Activated CD8-positive, alpha-beta T cell treated with anti-CD3 and anti-CD28 coated beads for 36 hours (primary cell): ENCODE measurements around the gene LYZL4. TPM values are rescaled to one million over a fixed set of nuclear protein-coding genes. Genes with fewer than 3 reads are reported as not detected.

Experiments
- ATAC-seq: fragments of 200-7000 bp; cut with Tn5 transposase; one replicate; pipeline ENCODE4 v1.10.0; 2021; ENCODE audit warnings: mild to moderate bottlenecking, moderate library complexity
- CTCF ChIA-PET: fragments of 350-600 bp; sonication (Branson Sonifier 250); formaldehyde crosslinking; loops from one replicate; lab custom pipeline; 2021; ENCODE audit warnings: antibody characterized with exemption; lab: Charles Lee
- POLR2A ChIA-PET: fragments of 350-600 bp; sonication (Branson Sonifier 250); formaldehyde crosslinking; loops from one replicate; lab custom pipeline; 2021; ENCODE audit warnings: antibody characterized with exemption; lab: Charles Lee
- DNase-seq: peaks from one replicate; pipeline ENCODE4 v3.0.0-alpha.2; 2020
- H3K27ac Mint-ChIP-seq: one replicate; pipeline ENCODE4 v1.8.0; 2021; ENCODE audit warnings: mild to moderate bottlenecking, mixed read lengths
- H3K27me3 Mint-ChIP-seq: one replicate; pipeline ENCODE4 v1.8.0; 2021; ENCODE audit warnings: mixed read lengths
- H3K36me3 Mint-ChIP-seq: one replicate; pipeline ENCODE4 v1.8.0; 2021; ENCODE audit warnings: low read depth, mixed read lengths
- H3K4me1 Mint-ChIP-seq: one replicate; pipeline ENCODE4 v1.8.0; 2021; ENCODE audit warnings: low read depth, mixed read lengths
- H3K4me3 Mint-ChIP-seq: one replicate; pipeline ENCODE4 v1.8.0; 2021; ENCODE audit warnings: mild to moderate bottlenecking, moderate library complexity, mixed read lengths
- H3K9me3 Mint-ChIP-seq: one replicate; pipeline ENCODE4 v1.8.0; 2021; ENCODE audit warnings: mixed read lengths
- CTCF ChIP-seq: fragments of 200-600 bp; IDR thresholded peaks from one replicate; pipeline ENCODE4 v1.8.0; 2022; ENCODE audit warnings: antibody characterized with exemption, mild to moderate bottlenecking
- intact Hi-C: fragments of 100-400 bp; cut with micrococcal nuclease; formaldehyde crosslinking; loops from one replicate; pipeline ENCODE4 v1.10.0; 2022
- total RNA-seq, 2 experiments: library from RNA; stranded (reverse); gene quantifications; one replicate each; pipeline ENCODE4 v1.2.3, GENCODE V29; 2021

Gene LYZL4
- total RNA-seq, result not detected

DNA sequence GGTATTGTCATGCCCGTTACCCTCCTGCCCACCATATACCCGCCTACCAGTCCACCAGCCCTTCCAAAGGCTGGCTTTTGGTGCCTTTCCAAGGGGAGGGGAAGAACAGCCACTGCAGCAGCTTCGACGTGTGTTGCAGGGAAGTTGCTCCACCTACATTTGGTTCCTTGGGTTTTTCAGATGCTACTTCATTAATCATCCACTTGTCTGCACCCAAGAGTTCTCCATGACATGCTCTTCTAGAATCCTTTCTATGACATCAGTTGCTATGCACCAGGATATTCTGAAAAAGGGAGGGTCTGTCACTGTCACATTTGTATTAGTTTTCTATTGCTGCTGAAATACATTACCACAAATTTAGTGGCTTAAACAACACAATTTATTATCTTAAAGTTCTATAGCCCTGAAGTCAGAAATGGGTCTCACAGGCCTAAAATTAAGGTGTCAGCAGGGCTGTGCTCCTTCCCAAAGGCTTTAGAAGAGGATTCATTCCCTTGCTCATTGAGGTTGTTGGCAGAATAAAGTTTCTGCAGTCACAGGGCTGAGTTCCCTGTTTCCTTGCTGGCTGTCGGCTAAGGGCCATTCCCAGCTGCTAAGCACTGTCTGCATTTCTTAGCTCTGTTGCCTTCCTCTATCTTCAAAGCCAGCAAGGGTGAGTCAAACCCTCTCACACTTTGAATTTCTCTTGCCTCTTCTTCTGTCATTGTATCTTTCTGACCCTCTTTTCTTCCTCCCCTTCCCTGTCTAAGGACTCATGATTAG lies at the start of gene LYZL4:
TSS of gene LYZL4 (minus strand) at position 241 of the 762 bp plus-strand sequence. CDS start 3,359 bp downstream, outside the sequence.
- ChIA-PET POLR2A (no interaction called here), CTCF (no interaction called here)
- no peaks in the 10 kb centered on the region for H3K27me3 Mint-ChIP-seq
- ATAC-seq, result no peak
- no peak within 1 kb of the TSS for H3K4me3 Mint-ChIP-seq
- intact Hi-C loops, result no loop called here
- no peaks in the 10 kb centered on the region for H3K4me1 Mint-ChIP-seq
- no peaks in the 10 kb centered on the region for H3K36me3 Mint-ChIP-seq
- TF ChIP-seq CTCF, result no peak
- no peaks in the 10 kb centered on the region for H3K9me3 Mint-ChIP-seq
- no peak within 1 kb of the TSS for H3K27ac Mint-ChIP-seq
- DNase-seq, result no peak

DNA sequence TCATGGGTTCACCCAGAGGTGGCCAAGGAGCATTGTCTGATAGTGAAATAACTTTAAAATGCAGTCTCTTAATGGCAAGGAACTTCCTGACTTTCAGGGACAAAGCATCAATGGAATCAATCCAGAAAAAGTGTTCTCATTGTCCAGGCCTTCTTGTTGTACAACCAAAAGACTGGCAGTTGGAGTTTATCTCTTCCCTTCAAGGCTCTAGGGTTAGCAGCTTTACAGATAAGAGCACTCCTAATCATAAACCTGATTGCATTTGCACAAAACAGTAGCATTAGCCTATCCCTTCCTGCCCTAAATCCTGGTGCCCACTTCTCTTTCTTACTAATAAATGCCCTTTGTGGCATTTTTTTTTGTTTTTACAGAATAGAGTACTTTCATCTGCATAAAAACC lies 48.7 kb upstream of the LYZL4 start:
- DNase-seq, result no peak
- no peak for ATAC-seq
- intact Hi-C loops, result no loop called here
- ChIA-PET POLR2A (no interaction called here), CTCF (interaction anchor here (2.3 kb wide), 1 partner anchor 16 kb away, joined by 5 read pairs; no protein-coding TSS in a partner anchor)
- Mint-ChIP-seq H3K27ac (no peak overlapping the region), H3K4me3 (no peak overlapping the region), H3K4me1 (no peaks in the 10 kb centered on the region), H3K36me3 (no peaks in the 10 kb centered on the region), H3K9me3 (no peaks in the 10 kb centered on the region), H3K27me3 (peaks cover 6% of the 10 kb centered on the region)
- TF ChIP-seq CTCF, result no peak

DNA sequence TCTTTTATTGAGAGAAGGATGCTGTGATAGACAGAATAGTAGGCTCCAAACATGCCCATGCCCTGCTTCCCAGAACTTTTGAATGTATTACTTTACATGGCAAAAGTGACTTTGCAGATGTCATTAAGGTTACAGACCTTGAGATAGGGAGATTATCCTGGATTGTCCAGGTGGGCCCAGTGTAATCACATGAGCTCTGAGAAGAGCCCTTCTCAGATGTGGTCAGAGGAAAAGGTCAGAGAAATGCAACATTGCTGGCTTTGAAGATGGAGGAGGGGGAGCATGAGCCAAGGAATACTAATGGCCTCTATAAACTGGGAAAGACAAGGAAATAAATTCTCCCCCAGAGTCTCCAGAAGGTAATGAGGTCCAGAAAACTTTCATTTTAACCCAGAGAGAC lies 45.8 kb upstream of the LYZL4 start:
- ChIA-PET POLR2A (no interaction called here), CTCF (interaction anchor here (1.4 kb wide), 1 partner anchor 83 kb away, joined by 3 read pairs; no protein-coding TSS in a partner anchor)
- H3K9me3 Mint-ChIP-seq, result peaks cover 4% of the 10 kb centered on the region
- peaks cover 10% of the 10 kb centered on the region for H3K27me3 Mint-ChIP-seq
- no peak for TF ChIP-seq CTCF
- H3K27ac Mint-ChIP-seq, result no peak overlapping the region
- DNase-seq, result no peak
- H3K4me3 Mint-ChIP-seq, result no peak overlapping the region
- no peaks in the 10 kb centered on the region for H3K4me1 Mint-ChIP-seq
- intact Hi-C loops, result no loop called here
- ATAC-seq, result no peak
- no peaks in the 10 kb centered on the region for H3K36me3 Mint-ChIP-seq

- no peaks in the 10 kb centered on the region for H3K4me1 Mint-ChIP-seq
- no peak overlapping the region for H3K4me3 Mint-ChIP-seq
- no peak for ATAC-seq
- H3K27ac Mint-ChIP-seq, result no peak overlapping the region
- H3K36me3 Mint-ChIP-seq, result no peaks in the 10 kb centered on the region
- intact Hi-C loops, result no loop called here
- CTCF ChIA-PET, result interaction anchor here (1.0 kb wide), 1 partner anchor 205 kb away, joined by 4 read pairs; no protein-coding TSS in a partner anchor
- POLR2A ChIA-PET, result interaction anchor here (0.6 kb wide), 1 partner anchor 14 kb away, joined by 4 read pairs; no protein-coding TSS in a partner anchor
- no peak for TF ChIP-seq CTCF
- H3K9me3 Mint-ChIP-seq, result peaks cover 4% of the 10 kb centered on the region
- no peak for DNase-seq
- peaks cover 9% of the 10 kb centered on the region for H3K27me3 Mint-ChIP-seq
Measured at GRCh38 chr3:42451546-42452230, 41.3 kb upstream of the LYZL4 start.

GRCh38 chr3:42451116-42451515 lies 40.7 kb upstream of the LYZL4 start:
- ATAC-seq, result no peak
- intact Hi-C loops, result no loop called here
- no peak overlapping the region for H3K4me3 Mint-ChIP-seq
- no peaks in the 10 kb centered on the region for H3K36me3 Mint-ChIP-seq
- H3K9me3 Mint-ChIP-seq, result peaks cover 4% of the 10 kb centered on the region
- no peaks in the 10 kb centered on the region for H3K4me1 Mint-ChIP-seq
- no peak overlapping the region for H3K27ac Mint-ChIP-seq
- H3K27me3 Mint-ChIP-seq, result peaks cover 6% of the 10 kb centered on the region
- ChIA-PET POLR2A (interaction anchor here (0.6 to 0.7 kb wide), 2 partner anchors 14 to 189 kb away, joined by 3 to 4 read pairs; no protein-coding TSS in a partner anchor), CTCF (no interaction called here)
- no peak for TF ChIP-seq CTCF
- DNase-seq, result no peak
